IMR-90 (cell line): ENCODE data around the gene NR6A1. TPM values are rescaled to one million over a fixed set of nuclear protein-coding genes. Genes with fewer than 3 reads are reported as not detected.

ENCODE experiments used
- ATAC-seq: fragments of 200-7000 bp; cut with Tn5 transposase; 2 replicates; pipeline ENCODE4 v1.9.1; 2020; ENCODE audit warnings: low read depth, mild to moderate bottlenecking, moderate library complexity
- BruUV-seq: library from RNA; stranded (reverse); fragments of 400-500 nt; replicated peaks from 2 replicates; lab custom pipeline; 2021; lab: Mats Ljungman, UMichigan
- CTCF ChIA-PET: fragments of 300-600 bp; formaldehyde crosslinking; extraction: SDS; loops from one replicate; lab custom pipeline; 2021; ENCODE audit warnings: antibody characterized with exemption; lab: Yijun Ruan, JAX
- POLR2A ChIA-PET: fragments of 300-600 bp; sonication (Branson Sonifier 250); formaldehyde crosslinking; loops from one replicate; lab custom pipeline; 2022; ENCODE audit warnings: antibody characterized with exemption; ENCODE audit not compliant: unreplicated experiment; lab: Charles Lee
- DNase-seq: peaks from one replicate; pipeline ENCODE4 v3.0.0; 2013
- H2AFZ ChIP-seq: replicated peaks from 2 replicates; pipeline ENCODE3; 2013; ENCODE audit warnings: low read length, mild to moderate bottlenecking; ENCODE audit not compliant: poor library complexity
- H2AK5ac ChIP-seq: 2 replicates; pipeline ENCODE4 v1.6.1; 2013; ENCODE audit warnings: low read depth, low read length, inconsistent platforms
- H2AK9ac ChIP-seq: replicated peaks from 2 replicates; pipeline ENCODE3; 2013; ENCODE audit warnings: mild to moderate bottlenecking, low read depth, low read length, moderate library complexity; ENCODE audit not compliant: poor library complexity
- H2BK120ac ChIP-seq: 2 replicates; pipeline ENCODE4 v1.6.1; 2013; ENCODE audit warnings: low read depth, low read length, inconsistent platforms
- H2BK15ac ChIP-seq: 3 replicates; pipeline ENCODE4 v1.6.1; 2013; ENCODE audit warnings: low read depth, low read length, inconsistent platforms
- H2BK20ac ChIP-seq: 2 replicates; pipeline ENCODE4 v1.6.1; 2013; ENCODE audit warnings: low read depth, mild to moderate bottlenecking, inconsistent platforms, low read length, moderate library complexity
- H2BK5ac ChIP-seq: 2 replicates; pipeline ENCODE4 v1.6.1; 2013; ENCODE audit warnings: mild to moderate bottlenecking, low read depth, low read length, inconsistent platforms; ENCODE audit not compliant: poor library complexity, severe bottlenecking
- H3K14ac ChIP-seq: replicated peaks from 2 replicates; pipeline ENCODE4 v1.6.1; 2013; ENCODE audit warnings: low read depth, low read length, inconsistent platforms
- H3K18ac ChIP-seq: 2 replicates; pipeline ENCODE4 v1.6.1; 2013; ENCODE audit warnings: low read depth, low read length, control low read depth
- H3K23ac ChIP-seq: 2 replicates; pipeline ENCODE4 v1.6.1; 2013; ENCODE audit warnings: low read depth, low read length, inconsistent platforms
- H3K27ac ChIP-seq: 2 replicates; pipeline ENCODE4 v1.5.1; 2013; ENCODE audit warnings: mild to moderate bottlenecking, control low read depth, low read length; ENCODE audit not compliant: insufficient read depth
- H3K27me3 ChIP-seq: 2 replicates; pipeline ENCODE4 v1.6.1; 2013; ENCODE audit warnings: low read length; ENCODE audit not compliant: control insufficient read depth, insufficient read depth
- H3K36me3 ChIP-seq: 2 replicates; pipeline ENCODE4 v1.6.1; 2013; ENCODE audit warnings: low read length, mixed read lengths; ENCODE audit not compliant: control insufficient read depth, insufficient read depth
- H3K4ac ChIP-seq: 2 replicates; pipeline ENCODE4 v1.6.1; 2013; ENCODE audit warnings: low read depth, low read length, inconsistent platforms
- H3K4me1 ChIP-seq: 2 replicates; pipeline ENCODE4 v1.6.1; 2013; ENCODE audit warnings: low read length, mixed read lengths; ENCODE audit not compliant: control insufficient read depth, insufficient read depth
- H3K4me2 ChIP-seq: 2 replicates; pipeline ENCODE4 v1.6.1; 2013; ENCODE audit warnings: low read depth, mild to moderate bottlenecking, control low read depth, low read length, moderate library complexity
- H3K4me3 ChIP-seq: 2 replicates; pipeline ENCODE4 v1.5.1; 2013; ENCODE audit warnings: low read depth, mild to moderate bottlenecking, control low read depth, low read length, moderate library complexity; ENCODE audit not compliant: insufficient read depth
- H3K56ac ChIP-seq: 2 replicates; pipeline ENCODE4 v1.6.1; 2013; ENCODE audit warnings: low read length, inconsistent platforms; ENCODE audit not compliant: insufficient read depth; ENCODE audit errors: extremely low read depth
- H3K79me1 ChIP-seq, 2 experiments: 2 replicates each; pipeline ENCODE4 v1.6.1; 2013; ENCODE audit warnings: low read length in 2 of 2, inconsistent platforms in 1 of 2, low read depth in 1 of 2
- H3K9ac ChIP-seq: 2 replicates; pipeline ENCODE4 v1.6.1; 2013; ENCODE audit warnings: low read depth, low read length, control low read depth
- H3K9me1 ChIP-seq: 2 replicates; pipeline ENCODE4 v1.6.1; 2013; ENCODE audit warnings: low read length, inconsistent platforms; ENCODE audit not compliant: insufficient read depth
- H3K9me3 ChIP-seq: 2 replicates; pipeline ENCODE4 v1.6.1; 2013; ENCODE audit warnings: low read length; ENCODE audit not compliant: control insufficient read depth, insufficient read depth
- H4K20me1 ChIP-seq: 2 replicates; pipeline ENCODE4 v1.6.1; 2013; ENCODE audit warnings: low read length, inconsistent platforms; ENCODE audit not compliant: insufficient read depth
- H4K5ac ChIP-seq: 2 replicates; pipeline ENCODE4 v1.6.1; 2013; ENCODE audit warnings: mild to moderate bottlenecking, low read depth, low read length, control low read depth
- H4K8ac ChIP-seq, 2 experiments: 2 replicates each; pipeline ENCODE4 v1.6.1; 2013; ENCODE audit warnings: low read depth in 2 of 2, low read length in 2 of 2, control low read depth in 1 of 2, inconsistent platforms in 1 of 2
- H4K91ac ChIP-seq: 2 replicates; pipeline ENCODE4 v1.6.1; 2013; ENCODE audit warnings: low read depth, low read length, inconsistent platforms; ENCODE audit not compliant: insufficient read depth
- CHD1 ChIP-seq: IDR thresholded peaks from 2 replicates; pipeline ENCODE4 v1.6.1; 2012; ENCODE audit warnings: low read depth, low read length, improper control_type of control experiment
- FOS ChIP-seq: fragments of 150-350 bp; IDR thresholded peaks from 2 replicates; pipeline ENCODE4 v1.6.1; 2016; ENCODE audit warnings: low read depth, low read length
- MAFK ChIP-seq: IDR thresholded peaks from 2 replicates; pipeline ENCODE4 v1.6.1; 2012; ENCODE audit warnings: low read depth, low read length, improper control_type of control experiment
- MXI1 ChIP-seq: IDR thresholded peaks from 2 replicates; pipeline ENCODE4 v1.6.1; 2012; ENCODE audit warnings: low read depth, mild to moderate bottlenecking, low read length, moderate library complexity, borderline replicate concordance
- POLR2A ChIP-seq: IDR thresholded peaks from 2 replicates; pipeline ENCODE4 v1.6.1; 2012; ENCODE audit warnings: mild to moderate bottlenecking, low read depth, low read length
- RCOR1 ChIP-seq: IDR thresholded peaks from 2 replicates; pipeline ENCODE4 v1.6.1; 2012; ENCODE audit warnings: mild to moderate bottlenecking, low read length, improper control_type of control experiment; ENCODE audit not compliant: insufficient replicate concordance
- RFX5 ChIP-seq: IDR thresholded peaks from 2 replicates; pipeline ENCODE4 v1.8.0; 2012; ENCODE audit warnings: low read depth, mild to moderate bottlenecking, low read length, moderate library complexity
- USF2 ChIP-seq: fragments of 150-350 bp; IDR thresholded peaks from 2 replicates; pipeline ENCODE4 v1.6.1; 2017; ENCODE audit warnings: mild to moderate bottlenecking, antibody characterized with exemption, low read length, low read depth
- dilution Hi-C: fragments of 300-500 bp; cut with HindIII; formaldehyde crosslinking; loops from one replicate; pipeline ENCODE4 v1.14.3; 2018; ENCODE audit warnings: low sequenced_read_pairs; ENCODE audit not compliant: unreplicated experiment
- in situ Hi-C: fragments of 300-500 bp; cut with MboI; formaldehyde crosslinking; loops from 3 replicates; pipeline ENCODE4 v1.14.3; 2019; ENCODE audit warnings: low sequenced_read_pairs, inconsistent platforms, mixed read lengths
- intact Hi-C: fragments of 100-400 bp; cut with micrococcal nuclease; formaldehyde crosslinking; loops from 2 replicates; pipeline ENCODE4 v1.10.0; 2022
- polyA plus RNA-seq, 3 experiments: library from polyadenylated mRNA; depleted of rRNA; stranded (reverse); fragments of >200 nt; gene quantifications; 2 replicates each; pipeline ENCODE4 v1.2.3, GENCODE V29; 2012; ENCODE audit warnings: low replicate concordance in 1 of 3
- total RNA-seq: library from RNA; depleted of rRNA; stranded (reverse); fragments of >200 nt; gene quantifications from 2 replicates; pipeline ENCODE4 v1.2.3, GENCODE V29; 2012

NR6A1 gene
- total and polyA plus RNA-seq, 2 of the 4 experiments (the other 2 are of a cell fraction): 0.14 to 0.36 TPM

- no peak overlapping the region for H2BK5ac ChIP-seq
- no peak overlapping the region for H3K23ac ChIP-seq
- no peak overlapping the region for H2AK5ac ChIP-seq
- H2BK20ac ChIP-seq: no peak overlapping the region
- H3K18ac ChIP-seq: no peak overlapping the region
- peaks cover 2% of the 10 kb centered on the region; the same call in 1 of the 2 replicates for H3K4me1 ChIP-seq
- BruUV-seq: no TSS peak
- no peak overlapping the region for H2AK9ac ChIP-seq
- in situ Hi-C loops: no loop called here
- dilution Hi-C loops: no loop called here
- no peaks in the 10 kb centered on the region for H3K79me1 ChIP-seq
- H4K91ac ChIP-seq: no peak overlapping the region
- ATAC-seq (no peak), DNase-seq (no peak)
- H3K4me2 ChIP-seq: no peak overlapping the region
- no peak overlapping the region for H2BK15ac ChIP-seq
- H4K8ac ChIP-seq: no peak overlapping the region
- H2BK120ac ChIP-seq: no peak overlapping the region
- ChIA-PET POLR2A (no interaction called here), CTCF (interaction anchor here (1.2 kb wide), 1 partner anchor 14 kb away, joined by 4 read pairs; no protein-coding TSS in a partner anchor)
- no peaks in the 10 kb centered on the region for H4K20me1 ChIP-seq
- H3K9me3 ChIP-seq: no peaks in the 10 kb centered on the region
- no peak overlapping the region for H3K27ac ChIP-seq
- no peak overlapping the region for H3K9ac ChIP-seq
- H3K56ac ChIP-seq: no peak overlapping the region
- no peak overlapping the region for H4K5ac ChIP-seq
- H2AFZ ChIP-seq: no peak overlapping the region
- H3K14ac ChIP-seq: no peak overlapping the region
- H3K4ac ChIP-seq: no peak overlapping the region
- intact Hi-C loops: no loop called here
- H3K4me3 ChIP-seq: no peak overlapping the region
- no peak for TF ChIP-seq MAFK
- TF ChIP-seq CHD1: no peak
- TF ChIP-seq RCOR1: no peak
- no peak for TF ChIP-seq POLR2A
- no peak for TF ChIP-seq FOS
- TF ChIP-seq RFX5: no peak
- TF ChIP-seq MXI1: no peak
- no peak for TF ChIP-seq USF2
- H3K9me1 ChIP-seq: no peaks in the 10 kb centered on the region; the same call in 1 of the 2 replicates
- no peaks in the 10 kb centered on the region for H3K27me3 ChIP-seq
- no peaks in the 10 kb centered on the region for H3K36me3 ChIP-seq
These were observed 139.8 kb downstream of the NR6A1 start for GRCh38 chr9:124631326-124631725.
